Ramos (cell line): ENCODE measurements around the gene EDN1.

Experiments
- in situ Hi-C: fragments of 300-500 bp; cut with MboI; formaldehyde crosslinking; loops from one replicate; pipeline ENCODE4 v1.14.3; 2022; ENCODE audit warnings: low sequenced_read_pairs; ENCODE audit not compliant: unreplicated experiment

The EDN1 gene

GRCh38 chr6:12266571-12266970 lies 23.6 kb upstream of the EDN1 start:
- in situ Hi-C loops = no loop called here

DNA sequence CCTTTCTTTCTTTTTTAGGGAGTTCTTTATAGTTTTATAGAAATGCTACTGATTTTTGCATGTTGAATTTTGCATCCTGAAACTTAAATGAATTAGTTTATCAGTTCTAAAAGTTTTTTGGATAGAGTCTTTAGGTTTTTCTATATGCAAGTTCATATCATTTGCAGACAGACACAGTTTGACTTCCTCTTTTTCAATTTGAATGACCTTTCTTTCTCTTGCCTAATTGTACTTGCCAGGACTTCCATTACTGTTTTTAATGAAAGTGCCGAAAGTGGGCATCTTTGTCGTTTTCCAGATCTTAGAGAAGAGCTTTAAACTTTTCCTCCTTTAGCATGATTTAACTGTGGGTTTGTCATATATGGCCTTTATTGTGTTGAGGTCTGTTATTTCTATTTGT lies 21.1 kb upstream of the EDN1 start:
- in situ Hi-C loops = no loop called here

GRCh38 chr6:12270551-12271230 lies 19.5 kb upstream of the EDN1 start:
- in situ Hi-C loops = no loop called here

DNA sequence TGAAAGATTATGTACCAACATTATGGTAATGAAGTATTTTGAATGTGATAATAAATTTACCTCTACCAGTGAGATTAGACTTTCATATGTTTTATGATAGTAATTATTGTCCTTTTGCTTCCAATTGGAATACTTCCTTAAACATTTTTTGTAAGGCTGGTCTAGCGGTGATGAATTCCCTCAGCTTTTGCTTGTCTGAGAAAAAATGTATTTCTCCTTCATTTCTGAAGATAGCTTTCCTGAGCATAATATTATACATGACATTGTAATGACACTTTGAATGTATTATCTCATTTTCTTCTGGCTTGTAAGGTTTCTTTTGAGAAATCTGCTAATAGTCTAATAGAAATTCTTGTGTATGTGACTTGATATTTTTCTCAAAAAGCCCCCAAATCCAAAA lies 18.6 kb upstream of the EDN1 start:
- in situ Hi-C loops = no loop called here

DNA sequence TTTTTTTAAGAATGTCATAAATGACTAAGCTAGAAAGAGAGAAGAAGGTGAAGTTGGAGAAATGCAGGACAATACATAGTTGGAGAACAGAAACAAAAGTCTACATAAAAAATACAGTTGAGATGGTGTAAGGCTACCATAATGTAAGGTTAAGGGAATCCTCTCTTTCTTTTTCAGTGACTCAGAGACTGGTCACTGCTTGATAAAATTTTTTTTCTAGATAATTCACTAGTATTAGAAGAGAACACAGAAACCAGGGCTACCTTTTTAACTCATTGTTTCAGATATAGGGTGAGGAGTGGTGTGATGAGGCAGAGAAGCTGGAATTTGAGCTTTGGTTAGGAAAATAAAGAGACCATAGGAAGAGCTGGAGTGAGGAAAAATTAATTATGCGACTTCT lies 18.2 kb upstream of the EDN1 start:
- in situ Hi-C loops = no loop called here

GRCh38 chr6:12275107-12275506 lies 15.1 kb upstream of the EDN1 start:
- in situ Hi-C loops = no loop called here

GRCh38 chr6:12276930-12277315 lies 13.2 kb upstream of the EDN1 start:
- in situ Hi-C loops = no loop called here

GRCh38 chr6:12277386-12277785 lies 12.8 kb upstream of the EDN1 start:
- in situ Hi-C loops = no loop called here

- in situ Hi-C loops = no loop called here
Measured at GRCh38 chr6:12278915-12279314, 11.2 kb upstream of the EDN1 start.

GRCh38 chr6:12279322-12280091 lies 10.7 kb upstream of the EDN1 start:
- in situ Hi-C loops = no loop called here

GRCh38 chr6:12280458-12280857 lies 9.7 kb upstream of the EDN1 start:
- in situ Hi-C loops = no loop called here

DNA sequence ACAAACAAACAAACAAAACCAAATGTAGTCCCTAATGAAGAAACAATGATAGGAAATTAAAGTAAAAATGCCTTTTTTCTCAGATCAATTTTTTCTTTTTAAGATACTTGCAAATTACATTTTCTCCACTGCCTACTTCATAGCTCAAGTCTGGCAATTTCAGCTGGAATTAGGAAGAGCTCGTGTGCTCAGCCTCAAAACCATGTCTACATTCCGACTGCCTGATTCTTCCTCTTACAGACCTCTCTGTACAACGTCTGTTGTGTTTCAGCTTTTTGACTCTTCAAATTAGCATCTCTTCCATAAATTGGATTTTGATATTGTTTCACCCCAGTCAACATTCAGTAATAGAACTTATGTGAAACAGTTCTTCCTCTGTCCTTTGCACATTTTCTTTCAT lies 9.3 kb upstream of the EDN1 start:
- in situ Hi-C loops = no loop called here

GRCh38 chr6:12283904-12284303 lies 6.3 kb upstream of the EDN1 start:
- in situ Hi-C loops = no loop called here

DNA sequence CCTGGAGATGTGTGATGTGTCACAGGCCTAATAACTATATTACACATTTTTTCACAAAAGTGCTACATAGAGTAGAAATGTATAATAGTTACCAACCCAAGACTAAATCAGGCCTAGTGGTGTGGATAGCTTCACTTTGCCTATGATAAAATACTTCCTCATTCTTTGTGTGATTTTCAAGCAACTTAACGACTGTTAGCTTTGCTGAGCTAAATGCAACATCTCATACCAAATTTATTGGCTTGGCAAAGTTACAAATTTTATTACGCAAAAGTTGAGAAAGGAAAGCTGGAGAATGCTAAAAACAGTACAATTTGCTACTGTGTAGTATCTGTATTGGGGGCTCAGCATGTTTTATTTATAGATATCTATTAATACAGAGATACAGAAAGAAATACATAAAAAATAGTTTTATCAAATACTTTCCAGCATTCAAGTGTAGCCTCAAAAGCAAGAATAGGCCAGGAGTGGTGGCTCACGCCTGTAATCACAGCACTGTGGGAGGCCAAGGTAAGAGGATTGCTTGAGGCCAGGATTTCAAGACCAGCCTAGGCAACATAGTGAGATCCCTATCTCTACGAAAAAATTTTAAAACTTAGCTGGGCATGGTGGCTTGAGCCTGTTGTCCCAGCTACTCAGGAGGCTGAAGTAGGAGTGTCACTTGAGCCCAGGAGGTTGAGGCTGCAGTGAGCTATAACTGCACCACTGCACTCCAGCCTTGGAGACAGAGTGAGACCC lies 3.6 kb upstream of the EDN1 start:
- in situ Hi-C loops = no loop called here

- in situ Hi-C loops = no loop called here
Measured at GRCh38 chr6:12288211-12288618, 1.9 kb upstream of the EDN1 start.

DNA sequence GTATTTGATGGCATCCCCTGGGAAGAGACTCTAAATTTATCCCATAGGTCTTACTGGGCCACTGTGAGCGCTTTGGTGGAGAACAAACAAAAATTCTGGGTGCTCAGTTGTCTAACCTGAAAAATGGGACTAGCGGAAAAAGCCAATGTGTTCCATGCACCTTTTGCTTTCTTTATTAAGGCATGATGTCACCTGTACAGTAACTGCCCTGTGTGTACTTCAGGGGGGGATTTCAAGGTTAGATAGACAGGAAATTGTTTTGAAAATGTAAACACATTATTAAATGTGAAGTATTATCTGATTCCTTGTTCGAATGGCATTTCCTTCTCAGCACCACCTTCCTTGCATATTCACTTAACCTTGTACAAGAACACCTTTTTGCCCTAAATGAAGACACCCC lies 1.2 kb upstream of the EDN1 start:
- in situ Hi-C loops = no loop called here

- in situ Hi-C loops = no loop called here
Measured at GRCh38 chr6:12289365-12289919, 719 bp upstream of the EDN1 start.

GRCh38 chr6:12291071-12291838 lies 1.1 kb downstream of the EDN1 start:
- in situ Hi-C loops = no loop called here

DNA sequence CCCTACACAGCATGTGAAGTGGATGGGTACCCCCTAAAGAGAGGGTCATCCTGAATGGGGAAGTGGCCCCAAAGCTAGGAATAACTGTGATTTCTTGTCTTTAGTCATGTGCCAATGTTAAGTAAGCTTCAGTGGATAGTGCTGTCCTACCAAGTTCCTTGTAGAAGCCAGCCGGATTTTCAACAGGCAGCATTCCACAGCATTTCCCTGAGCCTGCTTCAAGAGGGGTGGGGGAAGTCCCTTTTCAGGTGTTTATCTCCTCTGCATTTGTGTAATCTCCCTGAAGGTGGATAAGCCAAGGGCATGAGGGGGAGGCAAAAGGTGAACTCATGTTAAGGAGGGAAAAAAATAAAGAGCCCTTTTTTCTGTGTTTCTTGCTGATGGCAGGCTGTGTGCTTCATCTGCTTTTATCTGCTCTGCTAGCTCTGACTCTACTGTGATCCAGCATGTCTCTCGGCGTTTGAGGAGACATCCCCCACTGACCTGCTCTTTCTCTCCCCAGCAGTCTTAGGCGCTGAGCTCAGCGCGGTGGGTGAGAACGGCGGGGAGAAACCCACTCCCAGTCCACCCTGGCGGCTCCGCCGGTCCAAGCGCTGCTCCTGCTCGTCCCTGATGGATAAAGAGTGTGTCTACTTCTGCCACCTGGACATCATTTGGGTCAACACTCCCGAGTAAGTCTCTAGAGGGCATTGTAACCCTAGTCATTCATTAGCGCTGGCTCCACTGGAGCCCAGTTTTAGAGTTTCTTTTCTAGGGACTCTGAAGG lies 1.9 kb downstream of the EDN1 start:
- in situ Hi-C loops = no loop called here
